ENCODE data around the gene MANSC1. TPM values are rescaled to one million over a fixed set of nuclear protein-coding genes. Genes with fewer than 3 reads are reported as not detected.

The MANSC1 gene
- total and polyA plus RNA-seq, 9 of the 15 experiments (the other 6 are each of a cell fraction or from before 2014, with no cell fraction given), result 0.76 to 8.6 (median 3.1) TPM

DNA sequence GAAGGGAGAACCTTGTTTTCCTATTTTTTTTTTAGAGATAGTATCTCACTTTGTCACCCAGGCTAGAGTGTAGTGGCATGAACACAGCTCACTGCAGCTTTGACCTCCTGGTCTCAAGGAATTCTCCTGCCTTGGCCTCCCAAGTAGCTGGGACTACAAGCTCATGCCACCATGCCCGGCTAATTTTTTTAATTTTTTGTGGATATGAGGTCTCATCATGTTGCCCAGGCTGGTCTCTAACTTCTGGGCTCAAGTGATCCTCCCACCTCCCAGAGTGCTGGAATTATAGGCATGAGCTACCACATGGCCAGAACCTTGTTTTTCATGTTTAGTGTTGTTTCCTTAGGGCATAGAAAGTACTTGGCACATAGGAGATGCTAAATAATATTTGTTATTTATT, 13.5 kb downstream of the MANSC1 start:
- ChIA-PET CTCF (ENCODE audit: low intra/inter-chr PET ratio) (no interaction called here), POLR2A (interaction anchor here (0.6 to 0.8 kb wide), 2 partner anchors 18 to 31 kb away, joined by 3 read pairs; no protein-coding TSS in a partner anchor)
- H3K27me3 ChIP-seq (ENCODE audit: control insufficient read depth in 2 of 2, insufficient read depth in 2 of 2, low read length in 2 of 2), result no peaks in the 10 kb centered on the region
- H4K20me1 ChIP-seq (replicated peaks; ENCODE audit: control insufficient read depth, insufficient read depth, low read length), result no peaks in the 10 kb centered on the region
- 17% methylated on average over 1 of the region's 1 CpG for WGBS (ENCODE audit: insufficient coverage, low coverage, missing lambda C conversion rate)
- H3K9ac ChIP-seq (ENCODE audit: insufficient read depth in 1 of 2, low read depth in 2 of 2, low read length in 2 of 2), result no peak overlapping the region
- intact Hi-C loops (cut with micrococcal nuclease), result no loop called here
- H2AFZ ChIP-seq (ENCODE audit: low read depth, low read length), result no peak overlapping the region
- DNase-seq (ENCODE audit: extremely low read depth in 1 of 4, low spot score in 3 of 4) (no peak), ATAC-seq (no peak), FAIRE-seq (no peak)
- H3K27ac ChIP-seq (ENCODE audit: extremely low read depth, low read depth, low read length), result no peak overlapping the region
- H3K9me1 ChIP-seq (ENCODE audit: control insufficient read depth, insufficient read depth, low read length), result no peaks in the 10 kb centered on the region
- H3K4me2 ChIP-seq (ENCODE audit: insufficient read depth, low read length), result no peak overlapping the region
- BruUV-seq (replicated peaks), result no TSS peak
- TF ChIP-seq SRSF1 (IDR thresholded peaks at IDR 0.05; ENCODE audit: low read depth, low read length) (no peak), BCOR (IDR thresholded peaks at IDR 0.05) (no peak), FOXJ2 (tag; IDR thresholded peaks at IDR 0.05) (no peak), TEAD1 (CRISPR knock-in tag; IDR thresholded peaks at IDR 0.05) (no peak), RBM25 (IDR thresholded peaks at IDR 0.05; ENCODE audit: low read depth, low read length, severe bottlenecking) (no peak), MTA3 (IDR thresholded peaks at IDR 0.05; ENCODE audit: borderline replicate concordance) (no peak), VEZF1 (CRISPR knock-in tag; IDR thresholded peaks at IDR 0.05) (no peak), FOXA3 (CRISPR knock-in tag; conservative IDR thresholded peaks at IDR 0.05 in 1 of 2, IDR thresholded peaks at IDR 0.05 in 1 of 2) (no peak), KDM1A (IDR thresholded peaks at IDR 0.05) (no peak), ZKSCAN3 (CRISPR knock-in tag; IDR thresholded peaks at IDR 0.05) (no peak), SP1 (CRISPR knock-in tag; IDR thresholded peaks at IDR 0.05) (no peak), TSC22D4 (tag; IDR thresholded peaks at IDR 0.05) (no peak), BRCA1 (IDR thresholded peaks at IDR 0.05) (no peak), BRCA1 (CRISPR knock-in tag; IDR thresholded peaks at IDR 0.05) (no peak), ZNF253 (CRISPR knock-in tag; conservative IDR thresholded peaks at IDR 0.05) (no peak)
- TF ChIP-seq, protein P1, sequence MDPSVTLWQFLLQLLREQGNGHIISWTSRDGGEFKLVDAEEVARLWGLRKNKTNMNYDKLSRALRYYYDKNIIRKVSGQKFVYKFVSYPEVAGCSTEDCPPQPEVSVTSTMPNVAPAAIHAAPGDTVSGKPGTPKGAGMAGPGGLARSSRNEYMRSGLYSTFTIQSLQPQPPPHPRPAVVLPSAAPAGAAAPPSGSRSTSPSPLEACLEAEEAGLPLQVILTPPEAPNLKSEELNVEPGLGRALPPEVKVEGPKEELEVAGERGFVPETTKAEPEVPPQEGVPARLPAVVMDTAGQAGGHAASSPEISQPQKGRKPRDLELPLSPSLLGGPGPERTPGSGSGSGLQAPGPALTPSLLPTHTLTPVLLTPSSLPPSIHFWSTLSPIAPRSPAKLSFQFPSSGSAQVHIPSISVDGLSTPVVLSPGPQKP (CRISPR knock-in tag; IDR thresholded peaks at IDR 0.05), result no peak
- TF ChIP-seq, protein P2, sequence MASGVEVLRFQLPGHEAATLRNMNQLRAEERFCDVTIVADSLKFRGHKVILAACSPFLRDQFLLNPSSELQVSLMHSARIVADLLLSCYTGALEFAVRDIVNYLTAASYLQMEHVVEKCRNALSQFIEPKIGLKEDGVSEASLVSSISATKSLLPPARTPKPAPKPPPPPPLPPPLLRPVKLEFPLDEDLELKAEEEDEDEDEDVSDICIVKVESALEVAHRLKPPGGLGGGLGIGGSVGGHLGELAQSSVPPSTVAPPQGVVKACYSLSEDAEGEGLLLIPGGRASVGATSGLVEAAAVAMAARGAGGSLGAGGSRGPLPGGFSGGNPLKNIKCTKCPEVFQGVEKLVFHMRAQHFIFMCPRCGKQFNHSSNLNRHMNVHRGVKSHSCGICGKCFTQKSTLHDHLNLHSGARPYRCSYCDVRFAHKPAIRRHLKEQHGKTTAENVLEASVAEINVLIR (CRISPR knock-in tag; IDR thresholded peaks at IDR 0.05), result no peak
- TF ChIP-seq, protein P3, sequence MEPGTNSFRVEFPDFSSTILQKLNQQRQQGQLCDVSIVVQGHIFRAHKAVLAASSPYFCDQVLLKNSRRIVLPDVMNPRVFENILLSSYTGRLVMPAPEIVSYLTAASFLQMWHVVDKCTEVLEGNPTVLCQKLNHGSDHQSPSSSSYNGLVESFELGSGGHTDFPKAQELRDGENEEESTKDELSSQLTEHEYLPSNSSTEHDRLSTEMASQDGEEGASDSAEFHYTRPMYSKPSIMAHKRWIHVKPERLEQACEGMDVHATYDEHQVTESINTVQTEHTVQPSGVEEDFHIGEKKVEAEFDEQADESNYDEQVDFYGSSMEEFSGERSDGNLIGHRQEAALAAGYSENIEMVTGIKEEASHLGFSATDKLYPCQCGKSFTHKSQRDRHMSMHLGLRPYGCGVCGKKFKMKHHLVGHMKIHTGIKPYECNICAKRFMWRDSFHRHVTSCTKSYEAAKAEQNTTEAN (CRISPR knock-in tag; IDR thresholded peaks at IDR 0.05), result no peak
- in situ Hi-C loops (cut with MboI), result loop anchor here (25.0 kb wide), 1 partner anchor 774 kb away; no protein-coding TSS in a partner anchor
- no peaks in the 10 kb centered on the region for H3K9me3 ChIP-seq (replicated peaks; ENCODE audit: control insufficient read depth, insufficient read depth, low read depth, low read length)
- H3K4me1 ChIP-seq (replicated peaks in 1 of 2; ENCODE audit: control insufficient read depth in 2 of 2, insufficient read depth in 2 of 2, low read length in 2 of 2), result no peaks in the 10 kb centered on the region; a peak in 1 of 5 replicates
- no peaks in the 10 kb centered on the region for H3K36me3 ChIP-seq (ENCODE audit: control insufficient read depth, insufficient read depth, low read length)
- H3K79me2 ChIP-seq (ENCODE audit: control insufficient read depth, insufficient read depth, low read length), result no peaks in the 10 kb centered on the region
- no peak overlapping the region for H3K4me3 ChIP-seq

Data from K562 (cell line).